Keratinocyte (primary cell): ENCODE measurements around the gene LPO. TPM values are rescaled to one million over a fixed set of nuclear protein-coding genes. Genes with fewer than 3 reads are reported as not detected.

Experiments
- DNase-seq: peaks from one replicate; pipeline ENCODE4 v3.0.0-alpha.2; 2011; ENCODE audit warnings: low read depth, missing footprints, low spot score
- FAIRE-seq: peaks from 2 replicates; lab custom pipeline; 2011; peaks lifted over from hg19 to GRCh38; lab: Jason Lieb, UNC
- H2AFZ ChIP-seq: 2 replicates; pipeline ENCODE4 v1.6.0; 2012; ENCODE audit warnings: low read length, control low read depth, inconsistent platforms; ENCODE audit not compliant: control insufficient read depth
- H3K27ac ChIP-seq: 2 replicates; pipeline ENCODE4 v1.5.1; 2011; ENCODE audit warnings: low read length; ENCODE audit not compliant: control insufficient read depth, insufficient read depth
- H3K27me3 ChIP-seq: 3 replicates; pipeline ENCODE4 v1.6.0; 2011; ENCODE audit warnings: low read length; ENCODE audit not compliant: control insufficient read depth, insufficient read depth; ENCODE audit errors: extremely low read depth
- H3K36me3 ChIP-seq, 2 experiments: 2 replicates in 1 of 2; 3 replicates in 1 of 2; pipeline ENCODE4 v1.5.1; 2011; ENCODE audit warnings: low read length in 2 of 2, mild to moderate bottlenecking in 1 of 2; ENCODE audit not compliant: control insufficient read depth in 2 of 2, insufficient read depth in 2 of 2; ENCODE audit errors: extremely low read depth in 1 of 2
- H3K4me1 ChIP-seq: 3 replicates; pipeline ENCODE4 v1.5.1; 2011; ENCODE audit warnings: low read length; ENCODE audit not compliant: control insufficient read depth, insufficient read depth; ENCODE audit errors: extremely low read depth
- H3K4me2 ChIP-seq: 3 replicates; pipeline ENCODE4 v1.6.0; 2011; ENCODE audit warnings: low read depth, low read length; ENCODE audit not compliant: control insufficient read depth, insufficient read depth; ENCODE audit errors: extremely low read depth
- H3K4me3 ChIP-seq, 3 experiments: fragments of 200-600 bp in 1 of 3; sonication (generic) in 1 of 3; 2 replicates in 2 of 3; 3 replicates in 1 of 3; pipeline ENCODE4 v1.5.1; 2011 to 2016; ENCODE audit warnings: low read length in 3 of 3, mild to moderate bottlenecking in 3 of 3, control low read depth in 2 of 3, inconsistent platforms in 1 of 3, low read depth in 1 of 3, mixed read lengths in 1 of 3, mixed run types in 1 of 3, moderate library complexity in 1 of 3; ENCODE audit not compliant: control insufficient read depth in 2 of 3, insufficient read depth in 2 of 3; ENCODE audit errors: extremely low read depth in 1 of 3
- H3K79me2 ChIP-seq: 2 replicates; pipeline ENCODE4 v1.6.0; 2012; ENCODE audit warnings: low read length; ENCODE audit not compliant: control insufficient read depth, insufficient read depth
- H3K9ac ChIP-seq: 3 replicates; pipeline ENCODE4 v1.6.0; 2011; ENCODE audit warnings: low read length; ENCODE audit not compliant: control insufficient read depth, insufficient read depth; ENCODE audit errors: extremely low read depth
- H3K9me1 ChIP-seq: 3 replicates; pipeline ENCODE4 v1.6.0; 2011; ENCODE audit warnings: low read length; ENCODE audit not compliant: control insufficient read depth, insufficient read depth; ENCODE audit errors: extremely low read depth
- H3K9me3 ChIP-seq: 2 replicates; pipeline ENCODE4 v1.5.1; 2012; ENCODE audit warnings: low read depth, low read length; ENCODE audit not compliant: control insufficient read depth
- H4K20me1 ChIP-seq: 3 replicates; pipeline ENCODE4 v1.6.0; 2011; ENCODE audit warnings: low read length; ENCODE audit not compliant: control insufficient read depth, insufficient read depth; ENCODE audit errors: extremely low read depth
- EZH2 ChIP-seq: IDR thresholded peaks from one replicate; pipeline ENCODE4 v1.6.1; 2012; ENCODE audit warnings: inconsistent platforms, mild to moderate bottlenecking, low read length, moderate library complexity
- dilution Hi-C: fragments of 300-500 bp; cut with MboI; formaldehyde crosslinking; loops from one replicate; pipeline ENCODE4 v1.7.0; 2020; ENCODE audit warnings: low sequenced_read_pairs; ENCODE audit not compliant: extremely low pct_ligation_motif_present
- polyA plus RNA-seq, 5 experiments: library from polyadenylated mRNA; depleted of rRNA in 3 of 5; stranded (reverse) in 3 of 5; stranded (forward) in 1 of 5; unstranded in 1 of 5; fragments of >200 nt; gene quantifications; 1 replicate in 1 of 5; 2 replicates in 3 of 5; 3 replicates in 1 of 5; pipeline versions ENCODE4 v1.2.1 to v1.2.3, GENCODE V29; 2011 to 2012; ENCODE audit warnings: missing spikeins in 2 of 5, low read depth in 1 of 5, low replicate concordance in 1 of 5
- TF ChIP-seq, protein P1 (sequence below), 3 experiments: IDR thresholded peaks in 1 of 3; conservative IDR thresholded peaks in 1 of 3; optimal IDR thresholded peaks in 1 of 3; 2 replicates in 2 of 3; 3 replicates in 1 of 3; pipeline versions ENCODE3 to v1.5.1; 2011; ENCODE audit warnings: low read length in 3 of 3, mild to moderate bottlenecking in 3 of 3, moderate library complexity in 2 of 3, control low read depth in 1 of 3, inconsistent platforms in 1 of 3; ENCODE audit not compliant: insufficient read depth in 2 of 3; ENCODE audit errors: extremely low read depth in 1 of 3

The LPO gene
- polyA plus RNA-seq, 1 donor (not counting 4 experiments of a cell fraction or from before 2014, with no cell fraction given): not detected

DNA sequence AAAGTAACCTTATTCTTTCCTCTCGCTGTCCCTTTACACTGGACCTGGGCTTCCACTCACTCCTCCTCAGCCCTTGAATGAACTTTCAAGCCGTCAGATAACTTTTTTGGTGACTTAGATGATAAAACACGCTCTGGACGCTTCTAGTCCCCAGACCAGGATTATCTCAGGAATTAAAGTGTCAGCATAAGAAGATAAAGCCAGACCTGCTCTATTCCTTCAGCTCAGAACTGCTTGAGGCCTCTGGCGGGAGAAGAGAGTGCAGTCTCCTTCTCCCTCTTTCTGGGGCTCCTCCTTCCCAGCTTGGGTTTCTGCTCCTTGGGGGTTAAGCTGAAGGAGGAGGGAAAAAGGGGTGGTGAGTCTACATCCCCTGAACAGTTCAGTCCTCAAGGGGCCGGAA is 6.6 kb downstream of the LPO start:
- no peak overlapping the region for H2AFZ ChIP-seq
- no peaks in the 10 kb centered on the region for H3K9me1 ChIP-seq
- DNase-seq: no peak
- TF ChIP-seq EZH2: no peak
- TF ChIP-seq, protein P1, sequence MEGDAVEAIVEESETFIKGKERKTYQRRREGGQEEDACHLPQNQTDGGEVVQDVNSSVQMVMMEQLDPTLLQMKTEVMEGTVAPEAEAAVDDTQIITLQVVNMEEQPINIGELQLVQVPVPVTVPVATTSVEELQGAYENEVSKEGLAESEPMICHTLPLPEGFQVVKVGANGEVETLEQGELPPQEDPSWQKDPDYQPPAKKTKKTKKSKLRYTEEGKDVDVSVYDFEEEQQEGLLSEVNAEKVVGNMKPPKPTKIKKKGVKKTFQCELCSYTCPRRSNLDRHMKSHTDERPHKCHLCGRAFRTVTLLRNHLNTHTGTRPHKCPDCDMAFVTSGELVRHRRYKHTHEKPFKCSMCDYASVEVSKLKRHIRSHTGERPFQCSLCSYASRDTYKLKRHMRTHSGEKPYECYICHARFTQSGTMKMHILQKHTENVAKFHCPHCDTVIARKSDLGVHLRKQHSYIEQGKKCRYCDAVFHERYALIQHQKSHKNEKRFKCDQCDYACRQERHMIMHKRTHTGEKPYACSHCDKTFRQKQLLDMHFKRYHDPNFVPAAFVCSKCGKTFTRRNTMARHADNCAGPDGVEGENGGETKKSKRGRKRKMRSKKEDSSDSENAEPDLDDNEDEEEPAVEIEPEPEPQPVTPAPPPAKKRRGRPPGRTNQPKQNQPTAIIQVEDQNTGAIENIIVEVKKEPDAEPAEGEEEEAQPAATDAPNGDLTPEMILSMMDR (optimal IDR thresholded peaks at IDR 0.05 in 1 of 3, IDR thresholded peaks at IDR 0.05 in 1 of 3, conservative IDR thresholded peaks at IDR 0.05 in 1 of 3; ENCODE audit: extremely low read depth in 1 of 3, insufficient read depth in 2 of 3, low read length in 3 of 3): no peak
- H3K9me3 ChIP-seq: no peaks in the 10 kb centered on the region
- no peaks in the 10 kb centered on the region for H3K36me3 ChIP-seq
- FAIRE-seq: no peak
- H3K4me3 ChIP-seq: no peak overlapping the region
- no peak overlapping the region for H3K9ac ChIP-seq
- H3K79me2 ChIP-seq: no peaks in the 10 kb centered on the region
- peaks cover 46% of the 10 kb centered on the region for H3K27me3 ChIP-seq
- no peaks in the 10 kb centered on the region for H4K20me1 ChIP-seq
- H3K27ac ChIP-seq: no peak overlapping the region
- dilution Hi-C loops: no loop called here
- H3K4me1 ChIP-seq: peaks cover 5% of the 10 kb centered on the region
- H3K4me2 ChIP-seq: no peak overlapping the region

DNA sequence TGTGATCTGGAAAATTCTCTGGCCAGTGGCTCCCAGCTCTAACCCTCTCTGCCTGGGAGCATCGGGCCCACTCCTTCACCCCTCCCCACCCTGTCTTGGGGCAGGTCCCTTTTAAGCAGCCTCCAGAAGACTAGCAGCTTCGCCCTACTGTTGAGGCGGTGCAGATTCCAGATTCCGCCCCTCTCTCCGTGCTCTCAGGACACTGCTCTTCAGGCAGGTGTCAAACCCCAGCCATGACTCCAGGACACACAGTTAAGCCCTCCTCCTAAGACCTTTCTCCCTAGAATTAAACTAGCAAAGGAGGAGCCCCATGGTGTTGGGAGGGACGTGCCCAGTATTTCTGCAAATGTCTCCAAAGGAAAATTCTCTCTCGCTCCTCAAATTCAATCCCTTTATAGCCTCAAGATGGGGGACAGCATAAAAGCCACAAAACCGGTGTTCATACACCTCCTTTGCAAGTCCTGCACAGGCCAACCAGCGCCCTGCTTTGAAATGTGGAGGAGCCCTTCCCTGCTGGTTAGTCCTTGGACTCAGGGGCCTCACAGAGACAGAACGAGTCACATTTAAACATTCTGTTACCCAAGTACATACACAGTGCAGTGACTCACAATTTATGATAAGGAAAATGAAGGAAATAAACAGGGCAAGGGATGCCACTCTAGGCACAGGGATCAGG is 7.2 kb downstream of the LPO start:
- Histone ChIP-seq H3K27me3 (peaks cover 46% of the 10 kb centered on the region), H3K4me3 (no peak overlapping the region)
- no peak for FAIRE-seq

More for the DNA sequence above, 7.2 kb downstream of the LPO start:
- TF ChIP-seq, protein P1 (optimal IDR thresholded peaks at IDR 0.05 in 1 of 3, IDR thresholded peaks at IDR 0.05 in 1 of 3, conservative IDR thresholded peaks at IDR 0.05 in 1 of 3; ENCODE audit: extremely low read depth in 1 of 3, insufficient read depth in 2 of 3, low read length in 3 of 3): no peak
- TF ChIP-seq EZH2: no peak
- no peaks in the 10 kb centered on the region for H3K9me3 ChIP-seq
- H3K4me1 ChIP-seq: peaks cover 5% of the 10 kb centered on the region
- H3K9ac ChIP-seq: no peak overlapping the region
- no peaks in the 10 kb centered on the region for H3K79me2 ChIP-seq
- no peak overlapping the region for H2AFZ ChIP-seq
- no peaks in the 10 kb centered on the region for H4K20me1 ChIP-seq
- no peak overlapping the region for H3K4me2 ChIP-seq
- H3K36me3 ChIP-seq: no peaks in the 10 kb centered on the region
- no peak for DNase-seq
- dilution Hi-C loops: no loop called here
- H3K9me1 ChIP-seq: no peaks in the 10 kb centered on the region
- no peak overlapping the region for H3K27ac ChIP-seq
